Activated T-cell treated with anti-CD3 and anti-CD28 coated beads for 24 hours (primary cell): ENCODE data around the gene HOPX.
"Not testable (repeated sequence)": the region's sequence is repeated elsewhere in the genome, so short reads cannot be mapped to it uniquely, and the experiment has no call there.

ENCODE experiments used
- DNase-seq: peaks from one replicate; pipeline ENCODE4 v3.0.0-alpha.2; 2020; ENCODE audit warnings: low read depth

Gene HOPX

GRCh38 chr4:56654238-56654632, 26.9 kb downstream of the HOPX start:
- DNase-seq, result no peak

DNA sequence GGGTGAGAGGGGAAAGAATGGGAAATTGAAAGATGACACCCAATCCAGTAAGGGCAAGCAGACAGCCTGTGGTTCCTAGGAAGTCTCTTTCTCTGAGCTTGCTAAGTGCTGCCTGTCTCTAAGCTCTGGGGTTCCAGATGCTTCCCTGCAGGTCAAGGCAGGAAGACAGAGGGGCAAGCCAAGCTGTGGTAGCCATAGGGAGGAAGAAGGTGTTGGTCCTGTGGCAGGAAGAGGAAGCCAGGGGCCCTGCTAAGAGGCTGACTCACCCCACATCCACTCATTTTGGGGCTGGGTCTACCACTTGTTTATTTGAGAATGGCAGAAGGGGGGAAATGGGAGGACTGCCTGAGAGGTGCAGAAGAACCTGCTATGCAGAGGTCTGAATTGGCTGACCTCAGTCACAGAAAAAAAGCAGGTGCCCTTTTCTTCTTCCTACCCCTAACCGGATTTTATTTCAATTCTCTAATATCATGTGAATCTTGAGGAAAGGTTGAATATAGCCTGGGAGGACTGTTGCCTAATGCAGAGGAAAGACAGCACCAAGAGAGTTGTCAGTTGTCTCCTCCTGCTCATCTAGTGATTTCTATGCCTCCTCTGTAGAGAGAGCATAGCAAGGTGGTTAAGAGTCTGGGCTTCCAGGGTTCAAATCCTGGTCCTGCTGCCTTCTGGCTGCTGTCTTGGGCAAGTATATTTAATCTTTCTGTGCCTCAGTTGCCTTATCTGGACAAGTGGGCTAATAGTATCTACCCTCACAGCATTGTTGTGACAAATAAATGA, 27.4 kb downstream of the HOPX start:
- DNase-seq, result no peak

- DNase-seq, result no peak
Measured at GRCh38 chr4:56652196-56652595, 28.9 kb downstream of the HOPX start.

DNA sequence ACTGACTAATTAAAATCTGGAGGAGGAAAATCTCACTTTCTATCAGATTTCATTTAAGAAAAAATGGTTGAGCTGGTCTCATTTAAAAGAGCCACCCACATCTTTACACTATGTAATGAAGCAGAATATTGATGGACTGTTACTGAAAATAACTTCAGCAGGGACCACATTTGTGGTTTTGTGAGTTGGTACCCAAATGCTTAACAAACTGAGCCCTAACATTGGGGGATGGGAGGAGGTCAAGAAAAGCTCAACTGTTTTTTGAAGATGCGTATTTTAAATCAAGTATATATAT, 30.1 kb downstream of the HOPX start:
- no peak for DNase-seq

DNA sequence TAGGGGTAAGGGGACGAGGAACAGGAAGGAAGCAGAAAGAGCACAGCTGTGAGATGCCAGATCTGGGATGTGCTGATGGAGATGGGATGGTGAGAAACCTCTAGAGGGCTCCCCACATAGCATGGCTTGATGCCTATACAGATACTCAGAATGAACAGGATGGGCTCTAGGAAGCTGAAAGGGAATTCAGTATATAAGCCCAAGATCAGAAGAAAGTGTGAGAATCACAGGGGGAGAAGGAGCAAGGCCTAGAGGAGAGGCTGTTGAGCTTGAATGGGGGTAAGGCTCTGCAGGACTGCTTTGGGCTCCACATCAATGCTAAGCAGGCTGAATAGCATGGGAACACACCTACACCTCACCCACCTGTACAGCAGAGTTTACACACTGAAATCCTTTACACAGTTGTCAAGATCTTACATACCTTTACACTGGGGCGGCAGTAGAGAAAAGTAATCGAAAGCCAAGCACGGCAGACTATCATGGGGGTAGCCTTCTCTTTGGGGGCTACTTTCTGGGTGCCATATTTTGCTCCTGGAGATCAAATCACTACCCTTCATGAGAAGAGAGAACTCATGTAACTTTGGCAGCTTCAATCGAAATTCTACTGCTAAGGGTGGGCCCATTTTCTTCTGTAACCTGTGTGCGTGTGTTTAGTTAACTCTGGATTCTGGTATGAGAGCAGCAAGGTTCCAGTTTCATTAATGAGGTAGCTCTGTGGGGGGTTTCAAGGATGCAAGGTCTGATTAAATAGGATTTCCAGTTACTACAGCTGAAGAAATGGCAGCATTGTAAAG, 30.6 kb downstream of the HOPX start:
- no peak for DNase-seq

GRCh38 chr4:56649445-56650261, 31.4 kb downstream of the HOPX start:
- DNase-seq, result no peak

DNA sequence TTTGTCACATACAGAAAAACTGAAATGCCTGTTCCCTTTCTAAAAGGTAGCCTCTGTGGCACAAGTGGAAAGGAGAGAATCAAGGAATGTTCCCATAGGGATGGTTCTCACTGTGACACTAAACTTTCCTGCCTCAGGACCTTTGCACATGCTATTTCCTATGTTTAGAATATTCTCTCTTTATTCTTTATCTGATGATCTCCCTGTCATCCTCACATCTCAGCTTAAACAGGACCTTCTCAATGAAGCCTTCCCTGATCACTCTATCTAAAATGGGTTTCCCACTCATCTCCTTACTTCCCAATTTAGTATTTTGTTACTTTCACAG, 32.3 kb downstream of the HOPX start:
- DNase-seq, result no peak

- DNase-seq, result no peak
Measured at GRCh38 chr4:56648021-56648823, 32.9 kb downstream of the HOPX start.

DNA sequence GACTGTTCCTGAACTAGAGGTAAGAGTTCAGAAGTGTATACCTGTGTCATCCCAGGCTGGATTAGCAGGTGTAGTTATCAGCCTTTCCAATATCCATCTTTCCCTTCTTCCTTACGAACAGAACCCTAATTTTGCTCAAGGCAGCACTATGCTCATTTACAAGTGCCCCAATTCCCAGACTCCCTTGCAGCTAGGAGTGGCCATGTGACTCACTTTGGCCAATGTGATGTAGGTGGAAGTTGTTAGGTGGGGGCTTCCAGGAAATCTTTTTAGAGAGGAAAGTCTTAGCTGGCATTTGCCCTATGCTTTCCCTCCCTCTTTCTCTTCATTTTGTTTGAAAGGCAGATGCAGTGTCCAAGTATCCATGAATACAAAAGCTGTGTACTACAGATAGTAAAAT, 34.8 kb downstream of the HOPX start:
- DNase-seq, result no peak

- no peak for DNase-seq
Measured at GRCh38 chr4:56643596-56643995, 37.5 kb downstream of the HOPX start.

- no peak for DNase-seq
Measured at GRCh38 chr4:56641494-56642051, 39.5 kb downstream of the HOPX start.

DNA sequence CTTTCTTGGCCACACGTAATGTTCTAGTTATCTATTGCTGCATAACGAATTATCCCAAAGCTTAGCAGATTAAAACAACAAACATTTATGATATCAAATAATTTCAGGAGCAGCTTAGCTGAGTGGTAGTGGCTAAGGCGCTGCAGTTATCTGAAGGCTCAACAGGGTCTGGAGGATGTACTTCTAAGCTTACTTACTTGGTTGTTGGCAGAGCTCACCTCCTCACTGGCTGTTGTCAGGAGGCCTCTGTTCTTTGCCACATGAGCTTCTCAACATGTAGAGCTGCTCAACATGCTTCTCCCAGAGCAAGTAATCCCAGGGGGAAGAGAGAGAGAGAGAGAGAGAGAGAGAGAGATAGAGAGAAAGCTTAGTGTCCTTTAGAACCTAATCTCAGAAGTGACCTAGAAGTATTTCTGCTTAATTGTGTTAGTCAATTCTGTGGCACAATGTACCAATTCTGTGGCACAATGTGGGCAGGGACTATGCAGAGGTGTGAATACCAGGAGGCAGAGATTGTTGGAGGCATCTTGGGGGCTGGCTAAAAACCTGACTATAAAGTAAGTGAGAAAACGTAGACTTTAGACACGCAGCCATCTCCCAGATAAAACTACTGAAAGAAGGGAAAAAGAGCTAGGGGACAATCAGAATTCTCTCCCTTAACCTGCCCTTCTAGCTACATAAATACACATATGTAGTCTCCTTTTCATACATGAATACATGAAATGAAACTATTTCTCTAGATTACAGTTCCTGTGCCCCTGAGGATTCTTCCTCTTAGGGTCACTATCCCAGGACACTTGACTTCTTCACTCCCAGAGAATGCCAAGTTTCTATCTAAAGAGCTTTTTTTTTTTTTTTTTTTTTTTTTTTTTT, 40.2 kb downstream of the HOPX start:
- no peak for DNase-seq

DNA sequence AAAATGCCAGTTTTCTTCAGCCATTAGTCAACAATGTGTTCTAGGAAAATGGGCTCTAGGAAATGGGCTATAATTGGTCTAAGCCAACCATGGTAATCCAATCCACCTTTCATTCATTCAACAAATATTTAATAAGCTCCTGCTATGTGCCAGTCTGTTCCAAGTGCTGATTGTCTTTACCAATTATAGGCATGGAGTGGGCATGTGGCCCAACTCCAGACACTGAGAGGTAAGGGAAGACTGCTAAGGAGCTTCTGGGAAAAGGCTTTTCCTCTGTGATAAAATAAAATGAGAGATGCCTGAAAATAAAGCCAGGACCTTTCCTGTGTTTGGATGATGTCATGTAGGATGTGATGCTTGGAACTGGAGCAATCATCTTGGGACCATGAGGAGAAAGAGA, 43.3 kb downstream of the HOPX start:
- no peak for DNase-seq

DNA sequence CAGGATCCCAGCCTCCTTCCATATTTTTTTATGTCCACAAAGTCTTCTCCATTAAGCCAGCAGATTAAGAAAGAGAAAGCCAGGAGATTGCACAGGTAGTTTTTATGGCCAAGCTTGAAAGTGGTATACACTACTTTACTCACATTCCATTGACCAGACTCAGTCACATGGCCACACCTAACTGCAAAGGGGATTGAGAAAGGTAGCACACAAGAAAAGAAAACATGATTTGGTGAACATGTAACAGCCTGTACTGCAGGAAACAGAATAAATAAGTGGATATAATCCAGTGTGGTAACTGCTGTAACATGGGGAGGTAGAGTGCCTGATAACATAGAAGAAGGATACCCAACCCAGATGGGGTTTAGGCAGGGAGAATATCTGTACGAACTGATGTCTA, 43.9 kb downstream of the HOPX start:
- no peak for DNase-seq

GRCh38 chr4:56634954-56635353, 46.1 kb downstream of the HOPX start:
- DNase-seq, result not testable (repeated sequence)

- DNase-seq, result no peak
Measured at GRCh38 chr4:56633486-56633885, 47.6 kb downstream of the HOPX start.

- DNase-seq, result no peak
Measured at GRCh38 chr4:56630876-56631666, 50.0 kb downstream of the HOPX start.

GRCh38 chr4:56628592-56628991, 52.5 kb downstream of the HOPX start:
- no peak for DNase-seq

GRCh38 chr4:56627985-56628384, 53.1 kb downstream of the HOPX start:
- DNase-seq, result no peak

GRCh38 chr4:56627375-56627774, 53.7 kb downstream of the HOPX start:
- DNase-seq, result no peak
